HepG2 (cell line): ENCODE data around the gene IZUMO4. TPM values are rescaled to one million over a fixed set of nuclear protein-coding genes. Genes with fewer than 3 reads are reported as not detected.

Source experiments
- ARHGAP35 ChIP-seq: sonication (generic); formaldehyde crosslinking; IDR thresholded peaks from 2 replicates; pipeline ENCODE4 v1.9.0; 2022; ENCODE audit warnings: mild to moderate bottlenecking, inconsistent platforms, moderate library complexity, missing genetic modification reagents, borderline replicate concordance
- CENPT ChIP-seq: sonication (generic); formaldehyde crosslinking; IDR thresholded peaks from 2 replicates; pipeline ENCODE4 v1.8.0; 2022; ENCODE audit warnings: low read depth, mild to moderate bottlenecking, moderate library complexity, missing genetic modification reagents
- CERS6 ChIP-seq: sonication (generic); formaldehyde crosslinking; IDR thresholded peaks from 2 replicates; pipeline ENCODE4 v1.5.0; 2020; ENCODE audit warnings: missing genetic modification reagents
- FOSL1 ChIP-seq: sonication (generic); formaldehyde crosslinking; IDR thresholded peaks from 2 replicates; pipeline ENCODE4 v1.9.0; 2021; ENCODE audit warnings: missing genetic modification reagents, borderline replicate concordance
- FOXO4 ChIP-seq: sonication (generic); formaldehyde crosslinking; conservative IDR thresholded peaks from 2 replicates; pipeline ENCODE4 v1.8.1; 2023; ENCODE audit warnings: missing genetic modification reagents
- HNRNPL ChIP-seq: fragments of 200-400 bp; formaldehyde crosslinking; IDR thresholded peaks from 2 replicates; pipeline ENCODE4 v1.6.1; 2017; ENCODE audit warnings: mild to moderate bottlenecking, low read depth, low read length
- KAT2B ChIP-seq: fragments of 150-350 bp; IDR thresholded peaks from 2 replicates; pipeline ENCODE4 v1.6.1; 2014; ENCODE audit warnings: low read depth, low read length, borderline replicate concordance
- MAFK ChIP-seq, 2 experiments: IDR thresholded peaks in 1 of 2; conservative IDR thresholded peaks in 1 of 2; 2 replicates each; pipeline ENCODE4 v1.6.1; 2011; ENCODE audit warnings: improper control_type of control experiment in 2 of 2, low read length in 2 of 2
- NONO ChIP-seq, 2 experiments: fragments of 450-650 bp in 1 of 2; sonication (generic) in 1 of 2; formaldehyde crosslinking in 1 of 2; IDR thresholded peaks in 1 of 2; conservative IDR thresholded peaks in 1 of 2; 2 replicates each; pipeline versions ENCODE4 v1.6.1 to v1.8.0; 2017 to 2022; ENCODE audit warnings: mild to moderate bottlenecking in 1 of 2, missing genetic modification reagents in 1 of 2, moderate library complexity in 1 of 2
- PHF5A ChIP-seq: IDR thresholded peaks from one replicate; pipeline ENCODE4 v1.6.1; 2018; ENCODE audit warnings: low read depth, missing genetic modification reagents; ENCODE audit not compliant: unreplicated experiment
- PHF8 ChIP-seq: sonication (generic); formaldehyde crosslinking; IDR thresholded peaks from 2 replicates; pipeline ENCODE4 v1.5.0; 2020; ENCODE audit warnings: missing genetic modification reagents
- PRDM10 ChIP-seq: sonication (generic); formaldehyde crosslinking; IDR thresholded peaks from 2 replicates; pipeline ENCODE4 v1.4.0; 2020; ENCODE audit warnings: low read depth, missing genetic modification reagents
- SRSF1 ChIP-seq: fragments of 200-400 bp; formaldehyde crosslinking; optimal IDR thresholded peaks from 2 replicates; pipeline ENCODE3; 2017; ENCODE audit warnings: mild to moderate bottlenecking, low read depth, low read length, moderate library complexity
- ZFX ChIP-seq: sonication (generic); formaldehyde crosslinking; IDR thresholded peaks from 2 replicates; pipeline ENCODE4 v1.4.0; 2020; ENCODE audit warnings: mild to moderate bottlenecking, low read depth, missing genetic modification reagents, moderate library complexity
- ZNF451 ChIP-seq: sonication (generic); formaldehyde crosslinking; IDR thresholded peaks from 2 replicates; pipeline ENCODE4 v1.5.0; 2020; ENCODE audit warnings: mild to moderate bottlenecking, missing genetic modification reagents
- ZNF577 ChIP-seq: sonication (generic); formaldehyde crosslinking; IDR thresholded peaks from 2 replicates; pipeline ENCODE4 v1.4.0; 2020; ENCODE audit warnings: mild to moderate bottlenecking, low read depth, missing genetic modification reagents, borderline replicate concordance
- ZNF674 ChIP-seq: sonication (generic); formaldehyde crosslinking; IDR thresholded peaks from 2 replicates; pipeline ENCODE4 v1.5.0; 2020; ENCODE audit warnings: low read depth, mild to moderate bottlenecking, missing genetic modification reagents
- ZNF782 ChIP-seq: sonication (generic); formaldehyde crosslinking; IDR thresholded peaks from 2 replicates; pipeline ENCODE4 v1.4.0; 2020; ENCODE audit warnings: missing genetic modification reagents, mild to moderate bottlenecking, borderline replicate concordance
- ZNF800 ChIP-seq: sonication (generic); formaldehyde crosslinking; IDR thresholded peaks from 2 replicates; pipeline ENCODE4 v1.4.0; 2020; ENCODE audit warnings: missing genetic modification reagents
- ZSCAN21 ChIP-seq: sonication (generic); formaldehyde crosslinking; IDR thresholded peaks from 2 replicates; pipeline ENCODE4 v1.8.0; 2022; ENCODE audit warnings: mild to moderate bottlenecking, missing genetic modification reagents, moderate library complexity, borderline replicate concordance
- polyA plus RNA-seq, 8 experiments: library from polyadenylated mRNA; depleted of rRNA in 3 of 8; stranded (reverse) in 7 of 8; unstranded in 1 of 8; fragments of >200 nt; fragmentation: Illumina TruSeq in 4 of 8; extraction: Trizol in 4 of 8; gene quantifications; 2 replicates each; pipeline versions ENCODE4 v1.2.1 to v1.2.3, GENCODE V29; 2011 to 2016; ENCODE audit warnings: low read depth in 4 of 8, missing spikeins in 1 of 8, mixed read lengths in 1 of 8; ENCODE audit not compliant: insufficient read depth in 1 of 8
- total RNA-seq, 5 experiments: library from RNA; depleted of rRNA; stranded (reverse); fragments of >200 nt; fragmentation: Illumina TruSeq; extraction: Trizol; gene quantifications; 2 replicates each; pipeline ENCODE4 v1.2.3, GENCODE V29; 2016; ENCODE audit warnings: low read depth in 1 of 5

IZUMO4 gene
- total and polyA plus RNA-seq, 2 of the 13 experiments (the other 11 are each of a cell fraction or from before 2014, with no cell fraction given): 0.77 to 3.9 TPM

GRCh38 chr19:2060884-2061494, 35.7 kb upstream of the IZUMO4 start (continued):
- TF ChIP-seq PRDM10 (CRISPR knock-in tag) (no peak), MAFK (conservative IDR thresholded peaks at IDR 0.05 in 1 of 2, IDR thresholded peaks at IDR 0.05 in 1 of 2; ENCODE audit: low read length in 2 of 2) (0 out of 4 replicates have a peak, but pooled peaks of 1 of the 2 experiments have one; percentile 21), KAT2B (no peak), ZNF800 (CRISPR knock-in tag) (no peak), ZFX (CRISPR knock-in tag) (no peak), HNRNPL (no peak), ZNF782 (no peak; the same call in 1 of the 2 replicates), FOXO4 (CRISPR knock-in tag) (peak; percentile 97; the same call in 1 of the 2 replicates), ZSCAN21 (CRISPR knock-in tag) (peak; percentile 50; the same call in 1 of the 2 replicates), SRSF1 (peak; percentile 82), CENPT (peak; percentile 17; the same call in 1 of the 2 replicates), ZNF451 (CRISPR knock-in tag) (no peak; the same call in 1 of the 2 replicates), ZNF577 (CRISPR knock-in tag) (no peak), PHF5A (CRISPR knock-in tag) (no peak), ZNF674 (CRISPR knock-in tag) (no peak), FOSL1 (CRISPR knock-in tag) (no peak), ARHGAP35 (CRISPR knock-in tag) (peak; percentile 31; the same call in 1 of the 2 replicates), NONO (IDR thresholded peaks at IDR 0.05) (no peak), NONO (CRISPR knock-in tag; conservative IDR thresholded peaks at IDR 0.05) (peak; percentile 54; the same call in 1 of the 2 replicates), PHF8 (CRISPR knock-in tag) (no peak), CERS6 (CRISPR knock-in tag) (no peak)
